Kidney (tissue), 14 donors: ENCODE results near the gene GTF2H4. TPM values are rescaled to one million over a fixed set of nuclear protein-coding genes. Genes with fewer than 3 reads are reported as not detected.

Experiments
- DNase-seq, 5 donors: peaks; one replicate each; pipeline ENCODE4 v3.0.0-alpha.2; 2013 to 2020
- FAIRE-seq: peaks from 2 replicates; lab custom pipeline; 2012; peaks lifted over from hg19 to GRCh38; lab: Jason Lieb, UNC
- H3K27ac ChIP-seq, 2 donors: one replicate each; pipeline ENCODE4 v1.7.0; 2013; ENCODE audit warnings: low read depth in 2 of 2, low read length in 2 of 2, inconsistent platforms in 1 of 2
- H3K27me3 ChIP-seq: one replicate; pipeline ENCODE4 v1.7.1; 2013; ENCODE audit warnings: low read length, inconsistent platforms; ENCODE audit not compliant: control insufficient read depth, insufficient read depth
- H3K36me3 ChIP-seq, 3 donors: one replicate each; pipeline versions ENCODE4 v1.7.0 to v1.7.1; 2013; ENCODE audit warnings: low read length in 3 of 3, control low read depth in 1 of 3, inconsistent platforms in 1 of 3; ENCODE audit not compliant: insufficient read depth in 3 of 3, control insufficient read depth in 2 of 3
- H3K4me1 ChIP-seq, 3 donors: one replicate each; pipeline versions ENCODE4 v1.7.0 to v1.7.1; 2013; ENCODE audit warnings: low read length in 3 of 3, inconsistent platforms in 1 of 3, low read depth in 1 of 3; ENCODE audit not compliant: control insufficient read depth in 2 of 3, insufficient read depth in 2 of 3
- H3K4me3 ChIP-seq, 3 donors: one replicate each; pipeline versions ENCODE4 v1.7.0 to v1.8.1; 2013; ENCODE audit warnings: low read length in 3 of 3, control low read depth in 1 of 3, inconsistent platforms in 1 of 3
- H3K9ac ChIP-seq, 3 donors: one replicate each; pipeline versions ENCODE4 v1.7.0 to v1.7.1; 2013; ENCODE audit warnings: low read length in 3 of 3, control low read depth in 1 of 3, inconsistent platforms in 1 of 3
- H3K9me3 ChIP-seq, 3 donors: one replicate each; pipeline versions ENCODE4 v1.7.0 to v1.7.1; 2013; ENCODE audit warnings: low read length in 3 of 3, control low read depth in 1 of 3, inconsistent platforms in 1 of 3; ENCODE audit not compliant: control insufficient read depth in 2 of 3, insufficient read depth in 1 of 3
- intact Hi-C: fragments of 100-400 bp; cut with DNase I; formaldehyde crosslinking; loops from one replicate; pipeline ENCODE4 v1.11.1; 2022
- polyA plus RNA-seq: library from polyadenylated mRNA; stranded (reverse); fragments of 350-450 nt; fragmentation: Illumina TruSeq; extraction: RNeasy Lipid Tissue Mini Kit (QIAGEN cat#74804); gene quantifications from one replicate; pipeline ENCODE4 v1.2.3, GENCODE V29; 2014; ENCODE audit warnings: low read depth, low replicate concordance; ENCODE audit not compliant: insufficient read depth
- total RNA-seq: library from RNA; stranded (reverse); fragmentation: NEBNext Ultra II Directional; extraction: Animal tissue kit (Norgen Biotek cat#: 25700); gene quantifications from one replicate; pipeline ENCODE4 v1.2.1, GENCODE V29; 2021
- TF ChIP-seq, protein P1 (sequence below): IDR thresholded peaks from 3 replicates; pipeline ENCODE4 v1.5.1; 2012; ENCODE audit warnings: mild to moderate bottlenecking, moderate library complexity, borderline replicate concordance; ENCODE audit not compliant: insufficient read depth; ENCODE audit errors: extremely low read depth
- donor health status: control.
- donor health status: control.
- donor health status: control.
- donor health status: control.
- donor health status: control.
- donor health status: DM: yes; HTN: yes; CAD: no.
- donor health status: Normal renal cell carcinoma (clear cell type).

The GTF2H4 gene
- total and polyA plus RNA-seq, 2 donors from 2014 or later = 20.9 to 39.3 TPM

- intact Hi-C loops = no loop called here
- H3K9ac ChIP-seq = no peak overlapping the region
- H3K27ac ChIP-seq = no peak overlapping the region
- H3K9me3 ChIP-seq = no peaks in the 10 kb centered on the region
- H3K36me3 ChIP-seq = peaks cover 8 to 41% (median 29%) of the 10 kb centered on the region in 3 donors
- FAIRE-seq (no peak), DNase-seq (no peak)
- TF ChIP-seq, protein P1, sequence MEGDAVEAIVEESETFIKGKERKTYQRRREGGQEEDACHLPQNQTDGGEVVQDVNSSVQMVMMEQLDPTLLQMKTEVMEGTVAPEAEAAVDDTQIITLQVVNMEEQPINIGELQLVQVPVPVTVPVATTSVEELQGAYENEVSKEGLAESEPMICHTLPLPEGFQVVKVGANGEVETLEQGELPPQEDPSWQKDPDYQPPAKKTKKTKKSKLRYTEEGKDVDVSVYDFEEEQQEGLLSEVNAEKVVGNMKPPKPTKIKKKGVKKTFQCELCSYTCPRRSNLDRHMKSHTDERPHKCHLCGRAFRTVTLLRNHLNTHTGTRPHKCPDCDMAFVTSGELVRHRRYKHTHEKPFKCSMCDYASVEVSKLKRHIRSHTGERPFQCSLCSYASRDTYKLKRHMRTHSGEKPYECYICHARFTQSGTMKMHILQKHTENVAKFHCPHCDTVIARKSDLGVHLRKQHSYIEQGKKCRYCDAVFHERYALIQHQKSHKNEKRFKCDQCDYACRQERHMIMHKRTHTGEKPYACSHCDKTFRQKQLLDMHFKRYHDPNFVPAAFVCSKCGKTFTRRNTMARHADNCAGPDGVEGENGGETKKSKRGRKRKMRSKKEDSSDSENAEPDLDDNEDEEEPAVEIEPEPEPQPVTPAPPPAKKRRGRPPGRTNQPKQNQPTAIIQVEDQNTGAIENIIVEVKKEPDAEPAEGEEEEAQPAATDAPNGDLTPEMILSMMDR = no peak
- H3K4me3 ChIP-seq = no peak overlapping the region
- no peaks in the 10 kb centered on the region for H3K27me3 ChIP-seq
- no peaks in the 10 kb centered on the region for H3K4me1 ChIP-seq
These were observed 14.3 kb upstream of the GTF2H4 start for GRCh38 chr6:30893666-30894065.

- peaks cover 8 to 48% (median 29%) of the 10 kb centered on the region in 3 donors for H3K36me3 ChIP-seq
- no peaks in the 10 kb centered on the region for H3K9me3 ChIP-seq
- TF ChIP-seq, protein P1 = no peak
- FAIRE-seq (no peak), DNase-seq (no peak)
- H3K27ac ChIP-seq = no peak overlapping the region
- no peak overlapping the region for H3K4me3 ChIP-seq
- H3K9ac ChIP-seq = no peak overlapping the region
- intact Hi-C loops = no loop called here
- no peaks in the 10 kb centered on the region for H3K27me3 ChIP-seq
- no peaks in the 10 kb centered on the region for H3K4me1 ChIP-seq
These were observed 13.6 kb upstream of the GTF2H4 start for GRCh38 chr6:30894381-30894780.

- H3K9ac ChIP-seq = no peak overlapping the region
- FAIRE-seq = no peak
These were observed 13.1 kb upstream of the GTF2H4 start for GRCh38 chr6:30894935-30895334.

More at GRCh38 chr6:30894935-30895334, 13.1 kb upstream of the GTF2H4 start:
- no peaks in the 10 kb centered on the region for H3K27me3 ChIP-seq
- peaks cover 5 to 45% (median 26%) of the 10 kb centered on the region in 3 donors for H3K36me3 ChIP-seq
- intact Hi-C loops = no loop called here
- no peak for DNase-seq
- H3K4me1 ChIP-seq = no peaks in the 10 kb centered on the region
- H3K4me3 ChIP-seq = no peak overlapping the region
- H3K9me3 ChIP-seq = no peaks in the 10 kb centered on the region
- H3K27ac ChIP-seq = no peak overlapping the region
- TF ChIP-seq, protein P1 = no peak
